Ishikawa (cell line): ENCODE results near the gene DNER.

Source experiments
- CEBPB ChIP-seq: IDR thresholded peaks from 2 replicates; pipeline ENCODE4 v1.6.1; 2012
- CREB1 ChIP-seq: IDR thresholded peaks from 2 replicates; pipeline ENCODE4 v1.6.1; 2012; ENCODE audit warnings: low read depth
- EGR1 ChIP-seq: IDR thresholded peaks from 2 replicates; pipeline ENCODE4 v1.6.1; 2012
- EP300 ChIP-seq: IDR thresholded peaks from 2 replicates; pipeline ENCODE4 v1.6.1; 2012; ENCODE audit warnings: borderline replicate concordance
- FOXM1 ChIP-seq: IDR thresholded peaks from 2 replicates; pipeline ENCODE4 v1.6.1; 2012; ENCODE audit warnings: low read depth, borderline replicate concordance
- NFIC ChIP-seq: IDR thresholded peaks from 2 replicates; pipeline ENCODE4 v1.6.1; 2012
- RAD21 ChIP-seq: IDR thresholded peaks from 2 replicates; pipeline ENCODE4 v1.6.1; 2012; ENCODE audit warnings: low read depth
- TAF1 ChIP-seq: IDR thresholded peaks from 2 replicates; pipeline ENCODE4 v1.6.1; 2012; ENCODE audit warnings: low read depth, mild to moderate bottlenecking
- TCF12 ChIP-seq: IDR thresholded peaks from 2 replicates; pipeline ENCODE4 v1.6.1; 2012; ENCODE audit warnings: low read depth
- TEAD4 ChIP-seq: IDR thresholded peaks from 2 replicates; pipeline ENCODE4 v1.6.1; 2012
- YY1 ChIP-seq: IDR thresholded peaks from 2 replicates; pipeline ENCODE4 v1.6.1; 2012; ENCODE audit warnings: low read depth
- ZBTB7A ChIP-seq: IDR thresholded peaks from 2 replicates; pipeline ENCODE4 v1.6.1; 2012; ENCODE audit warnings: low read depth
- TF ChIP-seq, protein P1 (sequence below): IDR thresholded peaks from 2 replicates; pipeline ENCODE4 v1.6.1; 2012
- TF ChIP-seq, protein P2 (sequence below): IDR thresholded peaks from 2 replicates; pipeline ENCODE4 v1.6.1; 2012
- TF ChIP-seq, protein P3 (sequence below): IDR thresholded peaks from 2 replicates; pipeline ENCODE4 v1.6.1; 2012; ENCODE audit warnings: low read depth, mild to moderate bottlenecking

Gene DNER

DNA sequence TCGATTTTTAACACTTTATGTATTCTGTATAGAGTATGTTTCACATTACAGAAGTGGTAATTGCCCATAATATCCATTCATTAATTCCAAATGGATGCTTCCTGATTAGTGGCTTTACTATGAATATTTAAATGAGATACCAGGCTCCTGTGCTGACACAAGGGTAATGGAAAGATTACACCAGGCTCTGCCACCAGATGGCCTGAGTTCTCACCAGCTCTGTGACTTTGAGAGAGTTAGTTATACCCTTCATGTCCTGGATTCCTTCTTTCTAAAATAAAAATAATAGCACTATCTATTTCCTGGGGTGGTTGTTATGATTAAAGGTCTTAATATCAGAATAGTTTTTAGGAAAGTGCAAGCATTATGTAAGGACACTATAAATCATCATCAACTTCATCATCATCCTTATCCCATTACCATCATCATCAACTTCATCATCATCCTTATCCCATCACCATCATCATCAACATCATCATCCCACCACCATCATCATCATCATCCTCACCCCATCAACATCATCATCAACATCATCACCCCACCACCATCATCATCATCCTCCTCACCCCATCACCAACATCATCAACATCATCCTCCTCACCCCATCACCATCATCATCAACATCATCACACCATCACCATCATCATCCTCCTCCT, 151.8 kb downstream of the DNER start:
- no peak for TF ChIP-seq RAD21

DNA sequence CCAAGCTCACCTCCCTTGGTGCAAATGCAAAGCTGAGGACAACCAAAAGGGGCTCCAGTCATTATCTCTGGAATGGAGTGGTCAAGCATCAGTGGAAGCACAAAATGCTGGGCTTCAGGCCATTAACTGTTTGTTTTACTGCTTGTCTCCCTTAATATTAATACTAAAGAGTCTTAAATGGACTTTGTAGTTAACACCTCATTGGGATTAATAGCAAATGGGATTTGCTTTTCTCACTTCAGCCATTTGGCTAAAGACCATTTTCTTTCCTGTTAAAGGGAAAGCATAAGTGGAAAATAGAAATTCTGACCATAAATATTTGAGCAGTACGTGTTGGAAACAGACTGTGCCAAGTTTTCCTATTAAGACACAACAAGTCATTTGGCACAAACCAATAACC, 154.4 kb downstream of the DNER start:
- no peak for TF ChIP-seq FOXM1
- TF ChIP-seq, protein P1, sequence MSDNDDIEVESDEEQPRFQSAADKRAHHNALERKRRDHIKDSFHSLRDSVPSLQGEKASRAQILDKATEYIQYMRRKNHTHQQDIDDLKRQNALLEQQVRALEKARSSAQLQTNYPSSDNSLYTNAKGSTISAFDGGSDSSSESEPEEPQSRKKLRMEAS, result no peak
- no peak for TF ChIP-seq CREB1
- no peak for TF ChIP-seq ZBTB7A
- no peak for TF ChIP-seq RAD21
- no peak for TF ChIP-seq EGR1
- TF ChIP-seq TEAD4, result no peak
- TF ChIP-seq TAF1, result no peak
- TF ChIP-seq NFIC, result no peak
- TF ChIP-seq, protein P2, sequence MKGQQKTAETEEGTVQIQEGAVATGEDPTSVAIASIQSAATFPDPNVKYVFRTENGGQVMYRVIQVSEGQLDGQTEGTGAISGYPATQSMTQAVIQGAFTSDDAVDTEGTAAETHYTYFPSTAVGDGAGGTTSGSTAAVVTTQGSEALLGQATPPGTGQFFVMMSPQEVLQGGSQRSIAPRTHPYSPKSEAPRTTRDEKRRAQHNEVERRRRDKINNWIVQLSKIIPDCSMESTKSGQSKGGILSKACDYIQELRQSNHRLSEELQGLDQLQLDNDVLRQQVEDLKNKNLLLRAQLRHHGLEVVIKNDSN, result no peak
- no peak for TF ChIP-seq EP300
- TF ChIP-seq, protein P3, sequence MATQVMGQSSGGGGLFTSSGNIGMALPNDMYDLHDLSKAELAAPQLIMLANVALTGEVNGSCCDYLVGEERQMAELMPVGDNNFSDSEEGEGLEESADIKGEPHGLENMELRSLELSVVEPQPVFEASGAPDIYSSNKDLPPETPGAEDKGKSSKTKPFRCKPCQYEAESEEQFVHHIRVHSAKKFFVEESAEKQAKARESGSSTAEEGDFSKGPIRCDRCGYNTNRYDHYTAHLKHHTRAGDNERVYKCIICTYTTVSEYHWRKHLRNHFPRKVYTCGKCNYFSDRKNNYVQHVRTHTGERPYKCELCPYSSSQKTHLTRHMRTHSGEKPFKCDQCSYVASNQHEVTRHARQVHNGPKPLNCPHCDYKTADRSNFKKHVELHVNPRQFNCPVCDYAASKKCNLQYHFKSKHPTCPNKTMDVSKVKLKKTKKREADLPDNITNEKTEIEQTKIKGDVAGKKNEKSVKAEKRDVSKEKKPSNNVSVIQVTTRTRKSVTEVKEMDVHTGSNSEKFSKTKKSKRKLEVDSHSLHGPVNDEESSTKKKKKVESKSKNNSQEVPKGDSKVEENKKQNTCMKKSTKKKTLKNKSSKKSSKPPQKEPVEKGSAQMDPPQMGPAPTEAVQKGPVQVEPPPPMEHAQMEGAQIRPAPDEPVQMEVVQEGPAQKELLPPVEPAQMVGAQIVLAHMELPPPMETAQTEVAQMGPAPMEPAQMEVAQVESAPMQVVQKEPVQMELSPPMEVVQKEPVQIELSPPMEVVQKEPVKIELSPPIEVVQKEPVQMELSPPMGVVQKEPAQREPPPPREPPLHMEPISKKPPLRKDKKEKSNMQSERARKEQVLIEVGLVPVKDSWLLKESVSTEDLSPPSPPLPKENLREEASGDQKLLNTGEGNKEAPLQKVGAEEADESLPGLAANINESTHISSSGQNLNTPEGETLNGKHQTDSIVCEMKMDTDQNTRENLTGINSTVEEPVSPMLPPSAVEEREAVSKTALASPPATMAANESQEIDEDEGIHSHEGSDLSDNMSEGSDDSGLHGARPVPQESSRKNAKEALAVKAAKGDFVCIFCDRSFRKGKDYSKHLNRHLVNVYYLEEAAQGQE, result no peak

DNA sequence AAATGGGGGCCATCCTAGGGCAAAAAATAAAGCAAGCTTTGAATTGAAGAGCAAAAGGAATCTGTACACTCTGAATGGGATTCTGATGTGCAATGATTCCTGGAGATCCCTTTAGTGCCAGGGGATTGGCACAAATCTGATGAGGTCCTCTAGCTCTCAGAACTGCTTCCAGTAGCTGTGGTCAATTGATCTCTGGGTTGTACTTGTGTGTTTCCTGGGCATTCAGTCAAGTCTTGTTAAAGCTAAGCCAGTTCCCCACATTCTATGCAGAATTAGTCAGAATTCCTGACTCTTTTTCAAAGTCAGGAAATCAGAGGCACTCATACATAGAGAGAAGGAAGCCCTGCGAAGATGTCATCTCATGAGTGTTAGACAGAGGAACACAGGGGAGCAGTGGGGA, 161.3 kb downstream of the DNER start:
- no peak for TF ChIP-seq EGR1

DNA sequence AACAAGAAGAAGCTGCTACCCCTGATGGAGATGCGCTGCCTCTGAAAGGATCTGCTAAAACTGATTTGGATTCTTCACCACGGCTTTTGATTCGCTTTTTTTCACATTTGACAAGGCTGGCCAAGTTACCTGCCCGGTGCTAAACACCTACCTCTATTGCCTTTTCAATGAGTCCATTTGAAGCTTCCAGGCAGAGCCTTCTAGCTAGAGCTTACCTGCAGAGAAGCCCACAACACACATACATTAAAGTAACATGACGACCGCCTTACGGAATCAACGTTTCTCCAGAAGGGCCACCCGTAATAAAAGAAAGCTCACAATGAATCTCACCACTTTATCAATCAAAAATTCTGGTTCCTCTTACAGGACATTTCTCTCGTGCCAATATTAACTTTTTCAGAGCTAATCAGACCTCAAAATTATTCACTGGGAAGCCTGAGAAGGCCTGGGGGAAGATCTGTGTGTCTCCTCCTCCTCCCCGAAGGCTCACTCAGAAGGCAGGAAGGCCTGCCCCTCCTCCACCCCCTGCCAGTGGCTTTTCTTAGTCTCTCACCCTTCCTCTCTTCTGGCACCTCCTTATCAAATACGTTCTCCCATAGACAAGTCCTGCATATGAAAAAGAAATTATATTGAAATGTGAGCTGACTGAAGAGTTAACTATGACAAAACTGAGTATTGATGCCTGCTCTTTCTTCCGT, 171.0 kb downstream of the DNER start:
- TF ChIP-seq TCF12, result no peak
- TF ChIP-seq, protein P1, result no peak
- no peak for TF ChIP-seq NFIC
- no peak for TF ChIP-seq YY1
- no peak for TF ChIP-seq ZBTB7A
- TF ChIP-seq FOXM1, result no peak
- TF ChIP-seq, protein P3, result no peak
- TF ChIP-seq EGR1, result no peak
- TF ChIP-seq, protein P2, result no peak
- TF ChIP-seq RAD21, result no peak
- TF ChIP-seq TEAD4, result no peak
- no peak for TF ChIP-seq EP300
- TF ChIP-seq TAF1, result no peak
- TF ChIP-seq CREB1, result no peak
- no peak for TF ChIP-seq CEBPB

DNA sequence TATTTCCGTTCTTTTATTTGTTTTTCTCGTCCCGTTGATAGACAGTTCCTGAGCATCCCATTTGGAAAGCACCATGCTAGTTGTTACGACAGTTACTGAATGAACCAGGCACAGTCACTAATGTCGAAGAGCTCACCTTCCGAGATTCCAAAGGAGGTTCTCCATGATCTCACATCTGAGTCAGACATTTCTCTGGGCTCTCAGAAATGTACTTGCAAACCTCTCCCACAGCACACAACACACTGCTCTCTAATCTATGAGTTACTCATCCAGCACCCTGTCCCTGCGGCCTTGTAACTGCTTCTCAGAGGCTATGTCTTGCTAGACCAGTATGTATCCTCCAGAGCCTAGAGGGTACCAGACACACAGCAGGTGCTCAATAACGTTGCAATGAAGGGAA, 174.7 kb downstream of the DNER start:
- TF ChIP-seq ZBTB7A (no peak), CEBPB (no peak), NFIC (no peak), TCF12 (no peak), EGR1 (no peak)
- TF ChIP-seq, protein P1, result no peak

DNA sequence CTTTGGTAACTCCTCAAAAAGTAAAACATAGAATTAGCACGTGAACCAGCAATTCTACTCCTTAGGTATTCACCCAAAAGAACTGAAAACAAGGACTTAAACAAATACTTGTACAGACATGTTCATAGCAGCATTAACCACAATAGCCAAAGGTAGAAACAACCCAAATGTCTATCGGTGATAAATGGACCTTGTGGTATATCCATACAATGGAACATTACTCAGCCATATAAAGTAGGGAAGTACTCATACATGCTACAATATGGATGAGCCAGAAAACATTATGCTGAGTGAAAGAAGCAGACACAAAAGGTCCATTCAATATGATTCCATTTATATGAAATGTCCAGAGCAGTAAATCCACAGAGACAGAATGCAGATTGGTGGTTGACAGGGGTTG, 182.8 kb downstream of the DNER start:
- TF ChIP-seq EP300 (no peak), RAD21 (no peak), YY1 (no peak), CEBPB (no peak), TCF12 (no peak), EGR1 (no peak), TEAD4 (no peak), FOXM1 (no peak), NFIC (no peak), CREB1 (no peak), ZBTB7A (no peak), TAF1 (no peak)
- TF ChIP-seq, protein P3, result no peak
- TF ChIP-seq, protein P1, result no peak
- TF ChIP-seq, protein P2, result no peak
